ES-I3 (cell line): ENCODE data around the gene ADGRF3.
"Not testable (repeated sequence)": the region's sequence is repeated elsewhere in the genome, so short reads cannot be mapped to it uniquely, and the experiment has no call there.

Experiments
- H3K36me3 ChIP-seq: 2 replicates; pipeline ENCODE4 v1.6.1; 2013; ENCODE audit warnings: mild to moderate bottlenecking, low read length, control low read depth, moderate library complexity; ENCODE audit not compliant: insufficient read depth
- H3K4me1 ChIP-seq: 2 replicates; pipeline ENCODE4 v1.6.1; 2013; ENCODE audit warnings: mild to moderate bottlenecking, control low read depth, low read length; ENCODE audit not compliant: insufficient read depth
- H3K9ac ChIP-seq: 2 replicates; pipeline ENCODE4 v1.6.1; 2013; ENCODE audit warnings: low read depth, mild to moderate bottlenecking, low read length, moderate library complexity
- H3K9me3 ChIP-seq: 2 replicates; pipeline ENCODE4 v1.6.1; 2013; ENCODE audit warnings: mild to moderate bottlenecking, low read length, moderate library complexity; ENCODE audit not compliant: control insufficient read depth, insufficient read depth

ADGRF3 gene

DNA sequence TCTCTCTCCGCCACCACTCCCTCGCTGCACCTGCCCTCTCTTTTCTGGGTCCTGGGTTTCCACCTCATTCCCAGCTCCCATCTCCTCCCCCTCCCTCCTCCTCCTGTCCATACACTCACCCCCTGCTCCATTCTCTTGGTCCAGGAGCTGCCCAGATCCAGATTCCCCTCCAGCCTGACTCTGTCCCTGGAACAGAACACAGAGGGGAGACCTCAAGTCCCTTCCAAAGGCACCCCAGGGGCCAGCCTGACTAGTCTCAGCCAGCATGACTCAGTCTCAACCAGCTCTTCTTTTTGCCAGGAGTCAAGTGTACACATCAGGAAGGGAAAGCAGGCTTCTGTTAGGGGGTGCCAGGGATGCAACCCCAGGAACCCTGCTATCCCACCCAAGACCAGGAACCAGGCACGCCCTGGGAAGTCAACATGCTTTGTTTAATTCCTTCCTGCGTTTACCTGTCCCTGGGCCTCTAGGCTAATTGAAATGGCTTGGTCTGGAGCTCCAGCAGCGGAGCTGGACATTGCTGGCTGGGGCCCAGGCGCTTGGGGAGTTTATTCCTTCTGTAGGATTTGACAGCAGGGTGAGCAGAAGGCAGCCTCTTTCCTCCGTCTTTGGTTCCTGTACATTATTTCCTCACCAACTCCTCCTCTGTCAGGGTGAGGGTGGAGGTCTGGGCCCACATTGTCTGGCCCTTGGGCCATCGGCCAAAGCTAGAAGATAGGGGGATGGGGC is 29.0 kb downstream of the ADGRF3 start:
- H3K4me1 ChIP-seq = peaks cover 10% of the 10 kb centered on the region; the same call in 1 of the 2 replicates
- no peak overlapping the region for H3K9ac ChIP-seq

GRCh38 chr2:26316845-26317244 is 29.7 kb downstream of the ADGRF3 start:
- Histone ChIP-seq H3K4me1 (peaks cover 10% of the 10 kb centered on the region; the same call in 1 of the 2 replicates), H3K9ac (no peak overlapping the region), H3K36me3 (no peaks in the 10 kb centered on the region), H3K9me3 (no peaks in the 10 kb centered on the region)

More for the DNA sequence above, 29.0 kb downstream of the ADGRF3 start:
- H3K36me3 ChIP-seq = no peaks in the 10 kb centered on the region
- H3K9me3 ChIP-seq = no peaks in the 10 kb centered on the region

DNA sequence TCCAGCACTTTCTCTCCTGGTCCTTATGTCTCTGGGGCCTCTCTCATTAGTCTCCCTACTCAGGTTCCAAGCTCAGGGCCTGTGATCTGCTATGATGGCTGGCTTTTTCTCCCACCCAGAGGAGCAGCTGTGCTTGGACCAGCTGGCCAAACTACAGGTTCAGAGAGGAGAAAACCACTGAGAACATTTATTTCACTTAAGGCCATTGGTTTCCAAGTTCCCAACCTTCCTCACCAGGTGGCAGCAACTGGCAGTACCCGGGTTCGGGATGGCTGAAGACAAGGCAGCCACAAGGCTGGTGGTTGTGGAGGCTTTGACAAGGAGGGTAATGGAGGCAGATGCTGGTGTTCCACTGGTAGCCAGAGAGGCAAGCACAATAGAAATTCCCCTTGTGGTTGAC is 30.5 kb downstream of the ADGRF3 start:
- no peaks in the 10 kb centered on the region for H3K9me3 ChIP-seq
- no peaks in the 10 kb centered on the region for H3K36me3 ChIP-seq
- peaks cover 10% of the 10 kb centered on the region; the same call in 1 of the 2 replicates for H3K4me1 ChIP-seq
- no peak overlapping the region for H3K9ac ChIP-seq

GRCh38 chr2:26314243-26314642 is 32.3 kb downstream of the ADGRF3 start:
- H3K9ac ChIP-seq = no peak overlapping the region
- no peaks in the 10 kb centered on the region for H3K9me3 ChIP-seq
- H3K36me3 ChIP-seq = no peaks in the 10 kb centered on the region
- peaks cover 10% of the 10 kb centered on the region; the same call in 1 of the 2 replicates for H3K4me1 ChIP-seq

- H3K4me1 ChIP-seq = peaks cover 6% of the 10 kb centered on the region; the same call in 1 of the 2 replicates
- no peaks in the 10 kb centered on the region for H3K36me3 ChIP-seq
- no peak overlapping the region for H3K9ac ChIP-seq
- H3K9me3 ChIP-seq = no peaks in the 10 kb centered on the region
Observed at GRCh38 chr2:26313446-26313845, 33.1 kb downstream of the ADGRF3 start.

DNA sequence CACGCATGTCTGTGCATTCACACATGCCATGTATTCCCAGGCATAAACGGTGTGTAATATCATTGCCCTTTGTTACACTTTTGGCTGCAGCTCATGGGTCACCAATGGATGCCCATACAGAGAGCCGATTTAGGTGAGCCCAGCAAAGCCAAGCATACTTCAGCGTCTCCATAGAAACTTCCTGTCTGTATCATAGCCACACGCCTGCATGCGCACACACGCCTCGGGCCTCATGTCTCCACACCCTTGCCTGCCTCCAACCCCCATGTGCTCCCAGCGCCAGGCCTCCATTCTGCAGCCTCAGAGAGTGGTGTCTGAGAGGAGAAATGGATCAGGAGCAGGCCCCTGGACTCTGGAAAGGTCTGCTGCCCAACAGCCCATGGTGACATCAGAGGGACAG is 34.1 kb downstream of the ADGRF3 start:
- H3K4me1 ChIP-seq = peaks cover 3% of the 10 kb centered on the region; the same call in 1 of the 2 replicates
- no peaks in the 10 kb centered on the region for H3K9me3 ChIP-seq
- no peaks in the 10 kb centered on the region for H3K36me3 ChIP-seq
- H3K9ac ChIP-seq = no peak overlapping the region

- Histone ChIP-seq H3K9ac (no peak overlapping the region), H3K36me3 (no peaks in the 10 kb centered on the region)
Observed at GRCh38 chr2:26309921-26310320, 36.7 kb downstream of the ADGRF3 start.

GRCh38 chr2:26305540-26305939 is 41.0 kb downstream of the ADGRF3 start:
- Histone ChIP-seq H3K36me3 (no peaks in the 10 kb centered on the region), H3K9ac (no peak overlapping the region), H3K9me3 (no peaks in the 10 kb centered on the region), H3K4me1 (no peaks in the 10 kb centered on the region)

More at GRCh38 chr2:26309921-26310320, 36.7 kb downstream of the ADGRF3 start:
- Histone ChIP-seq H3K4me1 (no peaks in the 10 kb centered on the region), H3K9me3 (no peaks in the 10 kb centered on the region)

- not testable (repeated sequence) for H3K4me1 ChIP-seq, H3K9ac ChIP-seq, H3K9me3 ChIP-seq, H3K36me3 ChIP-seq
Observed at GRCh38 chr2:26305094-26305493, 41.5 kb downstream of the ADGRF3 start.

DNA sequence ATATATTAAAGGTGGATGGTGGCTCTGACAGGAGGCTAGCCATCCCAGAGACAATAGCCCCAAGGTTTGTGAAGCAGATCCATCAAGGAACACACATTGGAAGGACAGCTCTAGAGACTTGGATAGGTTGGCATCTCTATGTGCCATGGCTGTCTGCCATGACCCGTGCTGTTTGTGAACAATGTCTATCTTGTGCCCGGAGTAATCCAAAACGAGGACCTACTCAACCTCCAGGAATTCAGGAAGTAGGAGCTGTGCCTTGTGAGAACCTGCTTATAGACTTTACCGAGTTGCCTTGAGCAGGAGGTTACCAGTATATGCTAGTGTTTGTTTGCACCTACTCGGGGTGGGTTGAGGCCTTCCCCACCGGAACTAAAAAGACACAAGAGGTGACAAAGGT is 43.7 kb downstream of the ADGRF3 start:
- no peak overlapping the region for H3K9ac ChIP-seq
- H3K9me3 ChIP-seq = no peaks in the 10 kb centered on the region
- H3K4me1 ChIP-seq = 0 out of 2 replicates have a peak, but pooled peaks cover 2% of the 10 kb centered on the region
- no peaks in the 10 kb centered on the region for H3K36me3 ChIP-seq

GRCh38 chr2:26300234-26300925 is 46.2 kb downstream of the ADGRF3 start:
- Histone ChIP-seq H3K9ac (peak overlapping the region; percentile 68; the same call in 1 of the 2 replicates), H3K4me1 (0 out of 2 replicates have a peak, but pooled peaks cover 7% of the 10 kb centered on the region)

GRCh38 chr2:26299471-26300101 is 47.0 kb downstream of the ADGRF3 start:
- Histone ChIP-seq H3K9ac (peak overlapping the region; percentile 68), H3K9me3 (no peaks in the 10 kb centered on the region), H3K36me3 (no peaks in the 10 kb centered on the region), H3K4me1 (0 out of 2 replicates have a peak, but pooled peaks cover 7% of the 10 kb centered on the region)

More at GRCh38 chr2:26300234-26300925, 46.2 kb downstream of the ADGRF3 start:
- H3K36me3 ChIP-seq = no peaks in the 10 kb centered on the region
- no peaks in the 10 kb centered on the region for H3K9me3 ChIP-seq

DNA sequence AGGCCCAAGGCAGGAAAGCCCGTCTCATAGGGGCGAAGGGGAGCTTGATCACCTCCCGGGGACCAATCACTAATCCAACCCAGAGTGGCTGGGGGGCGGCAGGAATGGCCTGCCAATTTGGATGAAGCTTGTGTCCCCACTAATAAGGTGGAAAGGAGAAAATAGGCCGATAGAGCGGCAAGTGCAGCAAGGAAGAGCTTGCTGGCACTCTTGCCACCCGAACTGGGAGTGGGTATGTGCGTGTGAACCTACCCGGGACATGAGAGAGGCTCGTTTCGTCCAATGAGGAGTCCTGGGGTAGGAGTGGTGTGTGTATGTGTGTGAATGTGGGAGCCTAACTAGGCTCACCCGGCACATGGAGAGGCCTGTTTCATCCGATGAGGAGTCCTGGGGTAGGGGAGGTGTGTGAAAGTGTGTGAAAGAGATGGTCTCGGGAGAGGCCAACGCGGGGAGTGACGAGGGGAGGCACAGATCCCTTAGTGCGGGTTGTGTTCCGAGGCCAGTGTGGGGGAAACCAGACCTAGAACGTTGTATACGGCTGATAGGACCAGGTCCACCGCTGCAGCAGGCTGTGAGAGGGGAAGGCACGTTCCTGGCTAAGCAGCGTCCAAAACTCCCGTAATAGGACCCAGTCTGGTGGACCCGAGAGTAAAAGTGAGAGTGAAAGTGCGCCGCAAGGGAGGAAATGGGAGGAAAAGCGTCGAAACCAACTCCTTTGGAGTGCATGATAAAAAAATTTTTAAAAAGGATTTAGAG is 47.8 kb downstream of the ADGRF3 start:
- Histone ChIP-seq H3K9me3 (no peaks in the 10 kb centered on the region), H3K9ac (peak overlapping the region; percentile 68), H3K36me3 (no peaks in the 10 kb centered on the region), H3K4me1 (0 out of 2 replicates have a peak, but pooled peaks cover 7% of the 10 kb centered on the region)

DNA sequence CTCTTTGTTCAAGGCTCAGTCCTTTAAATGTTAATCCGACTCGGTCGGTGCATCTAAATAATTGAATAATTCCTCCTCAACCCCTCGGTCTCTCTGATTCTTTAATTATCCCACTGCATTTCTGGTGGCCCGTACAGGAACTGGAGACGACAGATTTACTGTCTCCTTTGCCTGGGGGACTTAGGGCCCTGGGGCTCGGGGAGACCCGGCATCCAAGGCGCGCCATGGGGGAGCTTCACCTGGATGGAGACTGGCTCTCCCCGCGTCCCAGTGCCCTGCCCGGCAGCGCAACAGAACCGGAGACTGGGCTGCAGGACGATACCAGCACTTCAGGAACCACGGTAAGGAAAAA is 48.3 kb downstream of the ADGRF3 start:
- Histone ChIP-seq H3K9me3 (no peaks in the 10 kb centered on the region), H3K36me3 (no peaks in the 10 kb centered on the region), H3K4me1 (0 out of 2 replicates have a peak, but pooled peaks cover 7% of the 10 kb centered on the region), H3K9ac (peak overlapping the region; percentile 68; the same call in 1 of the 2 replicates)
